LNCAP (cell line): Measurements from ENCODE around the gene BORCS5.
A peak's percentile ranks its signal among the peaks of the same experiment; 100 is the strongest.

ENCODE experiments used
- TF ChIP-seq, protein P1 (sequence below): fragments of 450-650 bp; IDR thresholded peaks from 2 replicates; pipeline ENCODE4 v1.5.1; 2017; ENCODE audit warnings: mild to moderate bottlenecking

Gene BORCS5

DNA sequence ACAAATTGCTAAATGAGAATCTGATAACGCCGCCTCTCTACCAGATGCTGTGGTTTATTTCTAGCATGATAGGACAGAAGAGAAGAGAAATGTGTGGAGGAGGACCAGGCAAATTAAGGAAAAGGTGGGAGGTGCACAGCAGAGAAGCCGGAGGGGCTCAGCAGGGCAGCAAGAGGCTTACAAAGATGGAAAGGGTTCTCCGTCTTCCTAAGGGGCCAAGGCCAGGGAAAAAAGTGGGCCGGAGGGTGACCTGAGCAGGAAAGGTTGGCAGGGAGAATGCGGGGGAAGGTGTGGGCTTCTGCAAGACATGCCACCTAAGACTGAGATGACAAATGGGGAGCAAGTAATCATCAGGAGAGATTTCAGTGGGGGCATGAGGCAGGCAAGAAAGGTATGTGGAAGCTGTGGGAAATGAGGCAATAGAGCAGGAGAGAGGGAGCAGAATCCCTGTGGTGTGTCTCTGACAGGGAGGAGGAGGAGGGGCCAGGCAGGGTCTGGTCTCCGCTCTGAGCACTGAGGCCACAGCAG, 25.6 kb upstream of the BORCS5 start:
- TF ChIP-seq, protein P1, sequence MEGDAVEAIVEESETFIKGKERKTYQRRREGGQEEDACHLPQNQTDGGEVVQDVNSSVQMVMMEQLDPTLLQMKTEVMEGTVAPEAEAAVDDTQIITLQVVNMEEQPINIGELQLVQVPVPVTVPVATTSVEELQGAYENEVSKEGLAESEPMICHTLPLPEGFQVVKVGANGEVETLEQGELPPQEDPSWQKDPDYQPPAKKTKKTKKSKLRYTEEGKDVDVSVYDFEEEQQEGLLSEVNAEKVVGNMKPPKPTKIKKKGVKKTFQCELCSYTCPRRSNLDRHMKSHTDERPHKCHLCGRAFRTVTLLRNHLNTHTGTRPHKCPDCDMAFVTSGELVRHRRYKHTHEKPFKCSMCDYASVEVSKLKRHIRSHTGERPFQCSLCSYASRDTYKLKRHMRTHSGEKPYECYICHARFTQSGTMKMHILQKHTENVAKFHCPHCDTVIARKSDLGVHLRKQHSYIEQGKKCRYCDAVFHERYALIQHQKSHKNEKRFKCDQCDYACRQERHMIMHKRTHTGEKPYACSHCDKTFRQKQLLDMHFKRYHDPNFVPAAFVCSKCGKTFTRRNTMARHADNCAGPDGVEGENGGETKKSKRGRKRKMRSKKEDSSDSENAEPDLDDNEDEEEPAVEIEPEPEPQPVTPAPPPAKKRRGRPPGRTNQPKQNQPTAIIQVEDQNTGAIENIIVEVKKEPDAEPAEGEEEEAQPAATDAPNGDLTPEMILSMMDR: no peak

DNA sequence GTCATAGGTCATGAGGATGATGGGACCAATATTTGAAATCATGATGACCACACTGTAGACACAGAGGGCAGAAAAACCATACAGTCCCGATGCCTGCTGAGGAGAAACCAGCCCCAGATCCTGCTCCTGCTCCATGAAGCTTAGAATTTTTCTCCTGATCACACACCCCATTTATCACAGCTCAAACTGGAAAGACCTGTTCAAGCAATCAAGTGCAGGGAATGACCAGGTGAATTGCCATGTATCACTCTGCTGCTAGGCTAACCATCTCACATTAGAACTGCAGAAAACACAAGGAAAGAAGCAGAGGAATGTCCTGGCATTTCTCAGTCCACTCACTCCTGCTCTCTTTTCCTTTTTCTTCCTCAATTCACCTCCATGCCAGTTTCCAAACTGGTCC, 25.0 kb upstream of the BORCS5 start:
- TF ChIP-seq, protein P1: no peak

DNA sequence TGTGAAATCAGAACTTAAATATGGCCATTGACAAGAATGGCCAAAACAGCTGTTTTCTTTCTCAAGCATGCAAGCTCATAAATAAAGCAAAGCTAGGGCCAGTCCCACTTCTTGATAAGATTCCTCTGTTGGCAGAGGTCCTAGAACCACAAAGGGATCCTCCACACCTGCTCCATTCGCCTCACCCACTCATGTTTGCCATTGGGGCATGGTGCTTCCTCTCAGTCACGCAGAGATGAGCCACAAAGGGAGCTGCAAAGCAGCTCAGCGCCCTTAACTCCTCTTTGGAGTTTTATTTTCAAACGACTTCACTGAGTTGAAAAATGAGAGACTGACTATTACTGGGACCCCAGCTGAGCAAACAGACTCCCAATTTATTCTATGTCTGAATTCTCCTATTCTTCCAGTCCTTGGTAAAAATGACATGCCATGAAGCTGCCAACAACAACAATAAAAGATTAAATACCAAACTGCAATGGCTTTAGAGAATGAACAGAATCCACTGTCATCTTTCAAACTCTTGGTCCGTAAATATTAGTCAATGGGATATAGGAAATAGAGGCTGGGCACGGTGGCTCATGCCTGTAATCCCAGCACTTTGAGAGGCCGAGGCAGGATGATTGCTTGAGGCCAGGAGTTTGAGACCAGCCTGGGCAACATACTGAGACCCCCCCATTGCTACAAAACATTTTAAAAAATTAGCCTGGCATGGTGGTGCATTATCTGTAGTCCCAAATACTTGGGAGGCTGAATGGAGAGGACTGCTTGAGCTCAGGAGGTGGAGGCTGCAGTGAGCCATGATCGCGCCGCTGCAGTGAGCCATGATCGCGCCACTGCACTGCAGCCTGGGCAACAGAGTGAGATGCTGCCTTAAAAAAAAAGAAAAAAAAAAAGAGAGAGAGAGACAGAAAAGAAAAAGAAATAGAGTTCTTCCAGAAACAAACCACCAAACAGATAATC, 23.2 kb upstream of the BORCS5 start:
- TF ChIP-seq, protein P1: no peak

DNA sequence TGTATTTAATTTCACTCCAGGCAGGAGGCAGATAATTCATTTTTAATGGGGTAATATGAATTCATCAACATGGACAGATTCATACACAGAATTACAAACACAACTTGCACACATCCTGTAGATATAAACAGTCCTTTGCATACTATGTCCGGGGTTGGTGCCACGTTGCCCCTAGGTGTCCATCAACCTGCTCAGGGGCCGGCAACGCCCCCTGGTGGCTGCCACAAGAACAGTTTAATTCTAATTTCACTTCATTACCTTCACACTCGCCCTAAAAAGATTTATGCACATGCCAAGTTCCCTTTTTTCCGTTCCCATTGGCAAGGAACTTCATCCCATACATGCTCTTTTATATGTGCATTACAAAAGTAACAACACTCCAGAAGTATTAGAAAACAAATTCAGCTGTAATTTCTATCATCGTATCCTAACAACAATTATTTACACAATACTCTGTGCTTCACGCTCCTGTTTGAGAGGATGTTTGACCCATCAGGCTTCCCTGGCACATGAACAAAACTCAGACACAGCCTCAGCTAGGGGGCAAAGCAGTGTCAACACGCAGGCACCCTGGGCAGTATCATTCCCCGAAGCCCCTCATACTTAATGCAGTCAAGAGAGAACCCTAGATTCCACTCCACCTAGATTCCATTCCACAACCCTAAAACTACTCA, 22.4 kb upstream of the BORCS5 start:
- TF ChIP-seq, protein P1: peak; percentile 91

DNA sequence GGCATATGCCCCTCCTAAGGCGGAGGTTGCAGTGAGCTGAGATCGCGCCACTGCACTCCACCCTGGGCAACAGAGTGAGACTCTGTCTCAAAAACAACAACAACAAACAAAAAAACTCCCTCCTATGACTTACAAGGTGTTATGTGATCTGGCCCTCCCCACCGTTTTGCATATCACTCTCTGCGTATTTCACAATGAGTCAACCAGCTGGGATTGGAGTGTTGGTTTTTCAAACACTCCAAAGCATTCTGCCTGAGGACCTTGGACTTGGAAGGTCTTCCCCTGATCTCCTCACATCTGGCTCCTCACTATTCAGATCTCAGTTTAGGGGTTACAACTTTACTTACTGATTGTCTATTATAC, 20.8 kb upstream of the BORCS5 start:
- TF ChIP-seq, protein P1: no peak

DNA sequence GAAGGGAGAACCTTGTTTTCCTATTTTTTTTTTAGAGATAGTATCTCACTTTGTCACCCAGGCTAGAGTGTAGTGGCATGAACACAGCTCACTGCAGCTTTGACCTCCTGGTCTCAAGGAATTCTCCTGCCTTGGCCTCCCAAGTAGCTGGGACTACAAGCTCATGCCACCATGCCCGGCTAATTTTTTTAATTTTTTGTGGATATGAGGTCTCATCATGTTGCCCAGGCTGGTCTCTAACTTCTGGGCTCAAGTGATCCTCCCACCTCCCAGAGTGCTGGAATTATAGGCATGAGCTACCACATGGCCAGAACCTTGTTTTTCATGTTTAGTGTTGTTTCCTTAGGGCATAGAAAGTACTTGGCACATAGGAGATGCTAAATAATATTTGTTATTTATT, 20.4 kb upstream of the BORCS5 start:
- TF ChIP-seq, protein P1: no peak

- TF ChIP-seq, protein P1: no peak
Observed at GRCh38 chr12:12338527-12339168, 18.2 kb upstream of the BORCS5 start.
